ENCODE data around the gene LYST.

LYST gene

GRCh38 chr1:235749755-235750300, 116.9 kb downstream of the LYST start:
- no peak for DNase-seq

GRCh38 chr1:235748747-235749146, 118.0 kb downstream of the LYST start:
- no peak for DNase-seq

GRCh38 chr1:235746245-235746644, 120.5 kb downstream of the LYST start:
- DNase-seq = no peak

- no peak for DNase-seq
Measured at GRCh38 chr1:235745503-235746136, 121.1 kb downstream of the LYST start.

- no peak for DNase-seq
Measured at GRCh38 chr1:235742914-235743599, 123.6 kb downstream of the LYST start.

- no peak for DNase-seq
Measured at GRCh38 chr1:235741294-235741693, 125.4 kb downstream of the LYST start.

GRCh38 chr1:235739631-235740030, 127.1 kb downstream of the LYST start:
- no peak for DNase-seq

- DNase-seq = no peak
Measured at GRCh38 chr1:235739124-235739523, 127.6 kb downstream of the LYST start.

GRCh38 chr1:235737751-235738150, 129.0 kb downstream of the LYST start:
- DNase-seq = no peak

- DNase-seq = no peak
Measured at GRCh38 chr1:235736263-235736662, 130.4 kb downstream of the LYST start.

- no peak for DNase-seq
Measured at GRCh38 chr1:235735621-235736020, 131.1 kb downstream of the LYST start.

- DNase-seq = no peak
Measured at GRCh38 chr1:235734335-235734734, 132.4 kb downstream of the LYST start.

GRCh38 chr1:235730007-235730406, 136.7 kb downstream of the LYST start:
- DNase-seq = no peak

GRCh38 chr1:235726557-235726956, 140.1 kb downstream of the LYST start:
- DNase-seq = no peak

- no peak for DNase-seq
Measured at GRCh38 chr1:235725434-235725833, 141.3 kb downstream of the LYST start.

- no peak for DNase-seq
Measured at GRCh38 chr1:235724730-235725129, 142.0 kb downstream of the LYST start.

- DNase-seq = no peak
Measured at GRCh38 chr1:235722858-235723257, 143.8 kb downstream of the LYST start.

GRCh38 chr1:235721982-235722381, 144.7 kb downstream of the LYST start:
- no peak for DNase-seq

- no peak for DNase-seq
Measured at GRCh38 chr1:235720544-235720943, 146.2 kb downstream of the LYST start.

GRCh38 chr1:235714205-235714897, 152.4 kb downstream of the LYST start:
- DNase-seq = no peak

GRCh38 chr1:235712812-235713211, 153.9 kb downstream of the LYST start:
- no peak for DNase-seq

- DNase-seq = no peak
Measured at GRCh38 chr1:235710687-235711086, 156.0 kb downstream of the LYST start.

GRCh38 chr1:235709018-235709417, 157.7 kb downstream of the LYST start:
- no peak for DNase-seq

Data from femur (tissue), 1 donor.